ENCODE measurements around the gene DNPEP. TPM values are rescaled to one million over a fixed set of nuclear protein-coding genes. Genes with fewer than 3 reads are reported as not detected.
"Not testable (repeated sequence)": the region's sequence is repeated elsewhere in the genome, so short reads cannot be mapped to it uniquely, and the experiment has no call there.

DNPEP gene
- total RNA-seq, 1 donor from 2014 or later: 48.9 TPM

- DNase-seq (ENCODE audit: extremely low read depth, low read depth, low spot score): peak; percentile 52
Measured at GRCh38 chr2:219402665-219403515, 15.2 kb upstream of the DNPEP start.

DNA sequence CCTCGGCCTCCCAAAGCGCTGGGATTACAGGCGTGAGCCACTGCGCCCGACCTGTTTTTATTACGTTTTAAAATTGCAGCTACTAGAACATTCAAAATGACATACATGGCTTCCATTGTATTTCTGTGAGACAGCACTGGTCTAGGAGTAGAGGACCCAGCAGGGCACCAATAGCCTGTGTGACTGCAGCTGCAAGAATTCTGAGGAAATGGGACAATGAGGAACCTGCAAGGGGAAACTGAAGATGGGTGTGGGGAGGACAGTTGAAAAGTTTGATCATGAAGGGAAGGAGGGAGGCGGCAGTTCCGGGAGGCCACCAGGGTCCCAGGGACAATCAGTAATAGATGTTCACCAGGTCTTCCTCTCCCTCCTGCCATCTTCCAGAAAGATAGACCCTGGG, 13.9 kb upstream of the DNPEP start:
- no peak for DNase-seq (ENCODE audit: extremely low read depth, low read depth, low spot score)

DNA sequence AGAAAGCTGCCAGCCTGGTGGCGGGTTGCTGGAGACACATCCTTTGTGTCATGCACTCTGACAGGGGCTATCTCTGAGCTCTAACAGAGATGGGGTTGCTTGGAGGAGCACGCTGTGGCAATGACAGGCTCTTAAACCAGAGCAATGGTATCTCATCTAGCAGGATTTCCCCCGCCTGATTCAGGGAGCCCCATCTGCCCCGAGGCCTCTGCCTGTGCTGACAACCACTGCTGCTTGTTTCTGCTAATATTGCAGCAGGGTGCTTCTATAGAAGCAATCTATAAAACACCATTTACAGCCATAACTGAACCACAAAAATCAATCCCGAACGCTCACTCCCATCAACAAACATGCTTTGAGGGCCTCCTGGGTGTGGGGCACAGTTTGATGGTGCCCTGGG, 12.8 kb upstream of the DNPEP start:
- DNase-seq (ENCODE audit: extremely low read depth, low read depth, low spot score): no peak

GRCh38 chr2:219399716-219400478, 12.2 kb upstream of the DNPEP start:
- DNase-seq (ENCODE audit: extremely low read depth, low read depth, low spot score): no peak

GRCh38 chr2:219398721-219399363, 11.1 kb upstream of the DNPEP start:
- DNase-seq (ENCODE audit: extremely low read depth, low read depth, low spot score): no peak

- no peak for DNase-seq (ENCODE audit: extremely low read depth, low read depth, low spot score)
Measured at GRCh38 chr2:219396863-219397457, 9.2 kb upstream of the DNPEP start.

DNA sequence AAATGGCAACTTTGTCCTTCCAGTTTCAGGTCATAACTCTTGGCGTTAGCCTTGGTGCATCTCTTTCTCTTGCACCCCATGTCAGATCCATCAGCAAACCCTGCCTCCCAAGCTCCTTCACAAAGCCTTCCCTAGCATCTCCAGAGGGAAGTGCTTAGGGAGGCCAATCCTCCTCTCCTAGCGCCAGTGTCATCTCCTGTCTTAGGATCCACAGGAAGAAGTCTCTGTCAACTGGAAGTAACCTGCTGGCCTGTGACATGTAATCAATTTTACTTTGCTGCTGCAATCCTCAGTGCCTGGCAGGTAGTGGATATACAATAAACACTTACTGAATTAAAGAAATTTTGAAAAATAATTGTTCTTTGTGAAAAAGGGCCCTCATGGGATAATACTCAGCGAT, 7.9 kb upstream of the DNPEP start:
- no peak for DNase-seq (ENCODE audit: extremely low read depth, low read depth, low spot score)

GRCh38 chr2:219395056-219395455, 7.3 kb upstream of the DNPEP start:
- DNase-seq (ENCODE audit: extremely low read depth, low read depth, low spot score): not testable (repeated sequence)

DNA sequence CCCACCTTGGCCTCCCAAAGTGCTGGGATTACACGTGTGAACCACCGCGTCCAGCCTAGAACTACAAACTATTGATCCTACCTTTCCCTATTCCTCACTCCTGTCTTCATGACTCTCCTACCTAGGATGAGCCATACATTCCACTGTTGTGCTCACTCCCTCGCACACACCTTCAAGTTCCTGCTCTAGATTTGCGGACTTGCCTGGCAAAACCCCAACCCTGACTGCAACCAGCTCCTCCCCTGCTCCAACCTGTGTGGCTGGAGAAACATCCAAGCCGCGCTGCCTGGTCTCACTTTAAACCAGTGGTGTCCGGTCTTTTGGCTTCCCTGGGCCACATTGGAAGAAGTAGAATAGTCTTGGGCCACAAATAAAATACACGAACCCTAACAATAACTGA, 5.0 kb upstream of the DNPEP start:
- no peak for DNase-seq (ENCODE audit: extremely low read depth, low read depth, low spot score)

DNA sequence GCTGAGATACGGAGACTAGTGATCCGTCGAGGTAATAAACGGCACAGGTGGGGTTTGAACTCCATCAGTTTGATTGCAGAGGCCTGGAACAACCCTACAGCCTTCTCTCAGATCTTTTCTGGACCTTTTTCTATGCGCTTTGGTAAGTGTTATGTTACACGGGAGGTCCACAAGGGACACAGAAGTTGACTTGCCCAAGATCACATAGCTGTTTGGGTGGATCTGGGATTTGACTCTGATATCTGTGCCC, 1.1 kb upstream of the DNPEP start:
- no peak for DNase-seq (ENCODE audit: extremely low read depth, low read depth, low spot score)

DNA sequence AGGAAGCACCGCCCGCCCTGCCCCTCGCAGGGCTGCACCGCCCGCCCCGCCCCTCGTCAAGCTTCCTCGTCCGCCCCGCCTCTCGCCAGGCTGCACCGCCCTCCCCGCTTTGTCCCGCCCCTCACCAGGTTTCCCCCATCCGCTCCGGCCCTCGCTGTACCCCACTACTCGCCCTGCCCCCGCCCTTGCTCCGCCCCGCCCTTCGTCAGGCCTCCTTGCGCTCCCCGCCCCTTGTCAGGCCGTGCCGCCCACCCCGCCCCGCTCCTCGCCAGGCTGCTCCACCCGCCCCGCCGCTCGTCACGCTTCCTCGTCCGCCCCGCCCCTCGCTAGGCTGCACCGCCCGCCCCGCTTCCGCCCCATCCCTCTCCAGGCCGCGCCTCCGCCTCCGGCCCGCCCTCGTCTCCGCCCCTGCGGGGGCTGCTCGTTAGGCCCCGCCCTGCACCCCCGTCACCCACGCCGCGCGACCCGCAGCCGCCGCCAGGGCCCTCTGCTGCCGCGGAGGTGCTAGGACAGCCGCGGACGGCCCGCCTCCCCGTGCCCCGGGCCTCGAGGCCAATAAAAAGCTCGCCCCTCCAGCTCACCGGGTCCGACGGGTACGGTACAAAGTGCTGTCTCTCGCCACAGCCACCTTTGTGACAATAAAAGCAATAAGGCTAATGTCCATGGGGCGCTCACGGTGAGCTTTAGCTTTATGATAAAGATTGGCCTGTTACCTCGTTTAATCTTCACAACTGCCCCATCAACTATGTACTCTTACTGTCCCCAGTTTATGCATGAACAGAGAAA, 602 bp upstream of the DNPEP start:
- DNase-seq (ENCODE audit: extremely low read depth, low read depth, low spot score): no peak

DNA sequence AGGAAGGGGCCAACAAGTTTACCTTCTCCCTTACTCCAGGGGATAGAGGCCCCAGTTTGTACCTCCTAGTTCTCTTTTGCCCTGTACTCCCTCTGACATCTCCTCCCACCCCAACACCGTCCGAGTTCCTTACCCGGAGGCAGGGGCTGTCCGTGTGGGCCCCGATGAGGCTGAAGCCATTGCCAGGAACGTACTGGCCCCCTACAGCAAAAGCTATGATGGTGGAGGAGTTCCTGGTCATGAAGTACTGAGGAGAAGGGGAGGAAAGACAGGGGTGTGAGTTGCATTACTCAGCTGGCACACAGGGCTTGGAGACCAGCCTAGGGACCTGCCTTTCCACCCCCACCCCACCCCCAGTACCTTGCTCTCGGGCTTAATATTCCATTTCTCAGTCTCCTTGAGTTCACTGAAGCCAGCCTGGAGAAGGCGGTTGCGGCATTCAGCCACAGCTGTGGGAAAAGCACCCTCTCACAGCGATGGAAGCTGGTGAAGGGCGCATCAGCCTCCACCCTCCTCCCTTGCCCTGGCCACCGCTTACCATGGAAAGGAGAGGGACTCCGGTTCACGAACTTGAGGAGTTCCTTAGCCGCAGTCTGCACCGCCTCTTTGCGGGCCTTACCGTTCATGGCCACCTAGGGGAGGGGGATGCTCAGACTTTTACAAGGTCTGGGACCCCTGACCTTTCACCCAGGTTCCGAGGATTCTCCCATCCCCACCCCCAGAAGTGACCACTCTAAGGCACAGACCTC, 1.0 kb downstream of the DNPEP start:
- no peak for DNase-seq (ENCODE audit: extremely low read depth, low read depth, low spot score)

- DNase-seq (ENCODE audit: extremely low read depth, low read depth, low spot score): no peak
Measured at GRCh38 chr2:219385958-219386520, 1.7 kb downstream of the DNPEP start.

GRCh38 chr2:219384859-219385258, 2.9 kb downstream of the DNPEP start:
- DNase-seq (ENCODE audit: extremely low read depth, low read depth, low spot score): no peak

- no peak for DNase-seq (ENCODE audit: extremely low read depth, low read depth, low spot score)
Measured at GRCh38 chr2:219384083-219384713, 3.5 kb downstream of the DNPEP start.

DNA sequence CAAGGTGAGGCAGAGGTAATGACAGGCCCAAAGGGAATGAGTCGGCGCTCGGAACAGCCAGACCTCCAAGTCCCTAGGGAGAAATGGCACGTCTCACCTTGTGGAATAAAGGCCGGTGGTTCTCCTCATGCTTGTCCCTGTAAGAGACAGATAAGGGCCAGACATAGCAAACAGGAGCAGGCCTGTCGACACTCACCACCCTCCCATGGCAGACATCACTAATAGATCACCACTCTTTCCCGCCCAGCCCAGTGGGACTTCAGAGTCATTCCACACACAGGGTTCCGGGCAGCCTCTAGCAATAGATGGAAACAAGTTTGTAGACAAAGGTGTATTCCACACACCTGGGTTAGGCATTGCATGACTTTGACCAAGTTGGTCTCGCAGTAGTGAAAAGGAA, 6.3 kb downstream of the DNPEP start:
- DNase-seq (ENCODE audit: extremely low read depth, low read depth, low spot score): no peak

- no peak for DNase-seq (ENCODE audit: extremely low read depth, low read depth, low spot score)
Measured at GRCh38 chr2:219380926-219381325, 6.8 kb downstream of the DNPEP start.

GRCh38 chr2:219378163-219378851, 9.4 kb downstream of the DNPEP start:
- no peak for DNase-seq (ENCODE audit: extremely low read depth, low read depth, low spot score)

- no peak for DNase-seq (ENCODE audit: extremely low read depth, low read depth, low spot score)
Measured at GRCh38 chr2:219369447-219369861, 18.3 kb downstream of the DNPEP start.
